OCI-LY1 (cell line): ENCODE measurements around the gene RPL39.
"Not testable (repeated sequence)": the region's sequence is repeated elsewhere in the genome, so short reads cannot be mapped to it uniquely, and the experiment has no call there.

Experiments used
- H2AFZ ChIP-seq: fragments of 200-600 bp; sonication (generic), shearing (Covaris generic); 2 replicates; pipeline ENCODE4 v1.6.0; 2014; ENCODE audit warnings: antibody characterized with exemption, mild to moderate bottlenecking, low read length
- H3F3A ChIP-seq: fragments of 200-600 bp; sonication (generic), shearing (Covaris generic); 2 replicates; pipeline ENCODE4 v1.6.0; 2014; ENCODE audit warnings: mild to moderate bottlenecking, antibody characterized with exemption, low read length, moderate library complexity; ENCODE audit not compliant: insufficient read depth
- H3K27ac ChIP-seq: fragments of 200-600 bp; sonication (generic); 2 replicates; pipeline ENCODE4 v1.5.1; 2014; ENCODE audit warnings: low read length, mixed run types, mild to moderate bottlenecking, low read depth; ENCODE audit not compliant: poor library complexity, severe bottlenecking
- H3K27me3 ChIP-seq: fragments of 200-600 bp; sonication (generic); 2 replicates; pipeline ENCODE4 v1.6.0; 2014; ENCODE audit warnings: antibody characterized with exemption, mild to moderate bottlenecking, low read length, moderate library complexity; ENCODE audit not compliant: insufficient read depth
- H3K36me3 ChIP-seq: fragments of 200-600 bp; sonication (generic); 2 replicates; pipeline ENCODE4 v1.6.1; 2014; ENCODE audit warnings: mild to moderate bottlenecking, antibody characterized with exemption, low read length, moderate library complexity, mixed read lengths; ENCODE audit not compliant: insufficient read depth
- H3K4me1 ChIP-seq: fragments of 200-600 bp; sonication (generic); 2 replicates; pipeline ENCODE4 v1.5.1; 2014; ENCODE audit warnings: mild to moderate bottlenecking, low read length, moderate library complexity; ENCODE audit not compliant: insufficient read depth, severe bottlenecking
- H3K4me2 ChIP-seq: fragments of 200-600 bp; sonication (generic), shearing (Covaris generic); 2 replicates; pipeline ENCODE4 v1.6.1; 2014; ENCODE audit warnings: low read length
- H3K4me3 ChIP-seq: fragments of 200-600 bp; sonication (generic); 2 replicates; pipeline ENCODE4 v1.5.1; 2014; ENCODE audit warnings: low read length, low read depth, mild to moderate bottlenecking, mixed read lengths; ENCODE audit not compliant: poor library complexity, severe bottlenecking
- H3K79me2 ChIP-seq: fragments of 200-600 bp; shearing (Covaris generic); 2 replicates; pipeline ENCODE4 v1.6.1; 2016; ENCODE audit warnings: mixed run types, low read length, mixed read lengths; ENCODE audit not compliant: insufficient read depth
- H3K9ac ChIP-seq: fragments of 200-600 bp; sonication (generic), shearing (Covaris generic); 2 replicates; pipeline ENCODE4 v1.6.1; 2014; ENCODE audit warnings: mild to moderate bottlenecking, low read length, mixed read lengths
- H3K9me2 ChIP-seq: fragments of 200-600 bp; sonication (generic), shearing (Covaris generic); 2 replicates; pipeline ENCODE4 v1.6.1; 2014; ENCODE audit warnings: low read depth, mild to moderate bottlenecking, low read length, mixed read lengths
- H3K9me3 ChIP-seq: fragments of 200-600 bp; shearing (Covaris generic); 2 replicates; pipeline ENCODE4 v1.6.1; 2014; ENCODE audit warnings: low read length, mixed read lengths
- H4K20me1 ChIP-seq: fragments of 200-600 bp; sonication (generic), shearing (Covaris generic); 2 replicates; pipeline ENCODE4 v1.6.0; 2016; ENCODE audit warnings: mild to moderate bottlenecking, low read length; ENCODE audit not compliant: insufficient read depth
- EZH2 ChIP-seq: fragments of 200-600 bp; sonication (generic), shearing (Covaris generic); IDR thresholded peaks from 2 replicates; pipeline ENCODE4 v1.8.0; 2017; ENCODE audit warnings: borderline replicate concordance, mixed run types, mild to moderate bottlenecking, antibody characterized with exemption, low read length, moderate library complexity, mixed read lengths
- TF ChIP-seq, protein P1 (sequence below): fragments of 200-600 bp; sonication (generic), shearing (Covaris generic); IDR thresholded peaks from 2 replicates; pipeline ENCODE4 v1.5.1; 2017; ENCODE audit warnings: mild to moderate bottlenecking, antibody characterized with exemption, low read length, moderate library complexity, mixed read lengths

The RPL39 gene

GRCh38 chrX:119816300-119816699 lies 24.9 kb upstream of the RPL39 start:
- no peaks in the 10 kb centered on the region for H3K4me1 ChIP-seq
- no peak overlapping the region for H3K27ac ChIP-seq
- H3F3A ChIP-seq: no peaks in the 10 kb centered on the region
- no peaks in the 10 kb centered on the region for H3K36me3 ChIP-seq
- no peak overlapping the region for H3K9ac ChIP-seq
- no peaks in the 10 kb centered on the region for H3K79me2 ChIP-seq
- H2AFZ ChIP-seq: no peak overlapping the region
- H3K9me2 ChIP-seq: no peaks in the 10 kb centered on the region
- TF ChIP-seq, protein P1, sequence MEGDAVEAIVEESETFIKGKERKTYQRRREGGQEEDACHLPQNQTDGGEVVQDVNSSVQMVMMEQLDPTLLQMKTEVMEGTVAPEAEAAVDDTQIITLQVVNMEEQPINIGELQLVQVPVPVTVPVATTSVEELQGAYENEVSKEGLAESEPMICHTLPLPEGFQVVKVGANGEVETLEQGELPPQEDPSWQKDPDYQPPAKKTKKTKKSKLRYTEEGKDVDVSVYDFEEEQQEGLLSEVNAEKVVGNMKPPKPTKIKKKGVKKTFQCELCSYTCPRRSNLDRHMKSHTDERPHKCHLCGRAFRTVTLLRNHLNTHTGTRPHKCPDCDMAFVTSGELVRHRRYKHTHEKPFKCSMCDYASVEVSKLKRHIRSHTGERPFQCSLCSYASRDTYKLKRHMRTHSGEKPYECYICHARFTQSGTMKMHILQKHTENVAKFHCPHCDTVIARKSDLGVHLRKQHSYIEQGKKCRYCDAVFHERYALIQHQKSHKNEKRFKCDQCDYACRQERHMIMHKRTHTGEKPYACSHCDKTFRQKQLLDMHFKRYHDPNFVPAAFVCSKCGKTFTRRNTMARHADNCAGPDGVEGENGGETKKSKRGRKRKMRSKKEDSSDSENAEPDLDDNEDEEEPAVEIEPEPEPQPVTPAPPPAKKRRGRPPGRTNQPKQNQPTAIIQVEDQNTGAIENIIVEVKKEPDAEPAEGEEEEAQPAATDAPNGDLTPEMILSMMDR: no peak
- TF ChIP-seq EZH2: no peak
- H3K9me3 ChIP-seq: no peaks in the 10 kb centered on the region
- no peaks in the 10 kb centered on the region for H3K27me3 ChIP-seq
- H3K4me2 ChIP-seq: no peak overlapping the region
- no peaks in the 10 kb centered on the region for H4K20me1 ChIP-seq
- H3K4me3 ChIP-seq: no peak overlapping the region

DNA sequence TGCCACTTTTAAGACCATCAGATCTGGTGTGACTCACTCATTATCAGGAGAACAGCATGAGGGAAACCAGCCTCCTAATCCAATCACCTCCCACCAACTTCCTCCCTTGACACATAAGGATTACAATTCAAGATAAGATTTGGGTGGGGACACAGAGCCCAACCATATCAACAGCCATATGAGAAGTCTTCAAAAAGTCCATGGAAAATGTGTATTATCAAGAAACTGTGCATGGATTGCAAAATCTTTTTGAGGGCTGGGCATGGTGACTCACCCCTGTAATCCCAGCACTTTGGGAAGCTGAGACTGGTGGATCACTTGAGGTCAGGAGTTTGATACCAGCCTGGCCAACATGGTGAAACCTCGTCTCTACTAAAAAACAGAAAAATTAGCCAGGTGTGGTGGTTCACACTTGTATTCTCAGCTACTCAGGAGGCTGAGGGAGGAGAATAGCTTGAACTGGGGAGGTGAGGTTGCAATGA lies 17.8 kb upstream of the RPL39 start:
- Histone ChIP-seq H3K4me2 (no peak overlapping the region), H3K27ac (no peak overlapping the region), H3K79me2 (no peaks in the 10 kb centered on the region), H3K4me1 (no peaks in the 10 kb centered on the region), H3K27me3 (no peaks in the 10 kb centered on the region), H3K36me3 (no peaks in the 10 kb centered on the region), H3F3A (no peaks in the 10 kb centered on the region), H3K9ac (no peak overlapping the region), H4K20me1 (no peaks in the 10 kb centered on the region), H3K9me2 (no peaks in the 10 kb centered on the region), H3K4me3 (no peak overlapping the region), H3K9me3 (no peaks in the 10 kb centered on the region), H2AFZ (no peak overlapping the region)
- TF ChIP-seq, protein P1: no peak
- TF ChIP-seq EZH2: no peak

DNA sequence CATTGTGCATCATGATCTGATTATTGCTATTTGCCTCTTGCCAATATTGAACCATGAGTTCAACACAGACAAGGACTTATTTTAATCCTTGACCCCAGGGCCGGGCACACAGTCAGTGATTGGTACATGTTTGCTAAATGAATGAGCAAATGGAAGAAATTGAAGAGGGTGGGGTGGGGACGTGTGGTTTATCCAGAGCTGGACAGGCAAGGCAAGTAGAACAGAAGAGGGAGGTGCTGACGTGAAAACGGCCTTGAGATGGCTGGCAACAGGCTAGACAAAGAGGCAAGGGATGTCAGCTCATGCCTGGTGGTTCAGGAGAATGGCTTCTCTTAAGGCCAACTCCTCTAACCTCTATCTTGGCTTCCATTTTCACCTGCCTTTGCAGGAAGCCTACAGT lies 17.0 kb upstream of the RPL39 start:
- not testable (repeated sequence) for H3K9ac ChIP-seq, H3K27me3 ChIP-seq, H3K9me2 ChIP-seq, H3K36me3 ChIP-seq, H4K20me1 ChIP-seq, H3K27ac ChIP-seq, H3K4me3 ChIP-seq, H3F3A ChIP-seq, H3K4me1 ChIP-seq, H3K79me2 ChIP-seq, H3K9me3 ChIP-seq, H2AFZ ChIP-seq, H3K4me2 ChIP-seq

- Histone ChIP-seq H3K36me3 (no peaks in the 10 kb centered on the region), H3K27me3 (no peaks in the 10 kb centered on the region), H2AFZ (no peak overlapping the region), H3K9me3 (no peaks in the 10 kb centered on the region), H4K20me1 (no peaks in the 10 kb centered on the region), H3K27ac (no peak overlapping the region), H3K4me1 (no peaks in the 10 kb centered on the region), H3K4me3 (no peak overlapping the region), H3F3A (no peaks in the 10 kb centered on the region), H3K9ac (no peak overlapping the region), H3K9me2 (no peaks in the 10 kb centered on the region), H3K79me2 (no peaks in the 10 kb centered on the region), H3K4me2 (no peak overlapping the region)
- TF ChIP-seq, protein P1: no peak
- no peak for TF ChIP-seq EZH2
Observed at GRCh38 chrX:119802546-119802945, 11.1 kb upstream of the RPL39 start.
